HEK293 (cell line): Measurements from ENCODE around the gene CCDC50.

Experiments used
- ATF2 ChIP-seq: fragments of 450-650 bp; formaldehyde crosslinking; IDR thresholded peaks from 2 replicates; pipeline ENCODE4 v1.5.1; 2016; ENCODE audit warnings: missing biosample characterization, missing genetic modification characterization, low read depth
- CTCF ChIP-seq: fragments of 450-650 bp; formaldehyde crosslinking; IDR thresholded peaks from 2 replicates; pipeline ENCODE4 v1.5.1; 2016; ENCODE audit warnings: missing biosample characterization, missing genetic modification characterization
- HOXA7 ChIP-seq: sonication (generic); formaldehyde crosslinking; IDR thresholded peaks from 2 replicates; pipeline ENCODE4 v1.8.1; 2022; ENCODE audit warnings: missing genetic modification reagents, borderline replicate concordance
- PBX3 ChIP-seq: sonication (generic); formaldehyde crosslinking; IDR thresholded peaks from 2 replicates; pipeline ENCODE4 v1.8.1; 2022; ENCODE audit warnings: mild to moderate bottlenecking, moderate library complexity, missing genetic modification reagents
- REST ChIP-seq: fragments of 450-650 bp; formaldehyde crosslinking; IDR thresholded peaks from 2 replicates; pipeline ENCODE4 v1.5.1; 2016; ENCODE audit warnings: missing biosample characterization, missing genetic modification characterization
- SP7 ChIP-seq: fragments of 450-650 bp; formaldehyde crosslinking; IDR thresholded peaks from 2 replicates; pipeline ENCODE4 v1.5.1; 2016; ENCODE audit warnings: missing biosample characterization, missing genetic modification characterization
- TCF7L2 ChIP-seq: IDR thresholded peaks from 2 replicates; pipeline ENCODE4 v1.6.1; 2011; ENCODE audit warnings: low read depth, mild to moderate bottlenecking, inconsistent platforms, low read length, moderate library complexity, borderline replicate concordance
- WT1 ChIP-seq: fragments of 450-650 bp; formaldehyde crosslinking; IDR thresholded peaks from 2 replicates; pipeline ENCODE4 v1.5.1; 2016; ENCODE audit warnings: missing biosample characterization, missing genetic modification characterization
- YY1 ChIP-seq: fragments of 450-650 bp; formaldehyde crosslinking; IDR thresholded peaks from 2 replicates; pipeline ENCODE4 v1.5.1; 2018; ENCODE audit warnings: missing biosample characterization, missing genetic modification characterization
- ZBTB11 ChIP-seq: fragments of 450-650 bp; formaldehyde crosslinking; conservative IDR thresholded peaks from 2 replicates; pipeline ENCODE4 v1.5.1; 2016; ENCODE audit warnings: low read depth, missing biosample characterization, missing genetic modification characterization
- ZNF146 ChIP-seq: fragments of 450-650 bp; formaldehyde crosslinking; IDR thresholded peaks from 2 replicates; pipeline ENCODE4 v1.5.1; 2016; ENCODE audit warnings: missing biosample characterization, missing genetic modification characterization
- ZNF837 ChIP-seq: fragments of 450-650 bp; formaldehyde crosslinking; IDR thresholded peaks from 2 replicates; pipeline ENCODE4 v1.5.1; 2016; ENCODE audit warnings: missing biosample characterization, missing genetic modification characterization
- ZSCAN4 ChIP-seq: fragments of 450-650 bp; formaldehyde crosslinking; IDR thresholded peaks from 2 replicates; pipeline ENCODE4 v1.5.1; 2017; ENCODE audit warnings: missing biosample characterization, missing genetic modification characterization

- TF ChIP-seq REST (no peak), ATF2 (no peak), ZSCAN4 (tag by site-specific recombination) (no peak), YY1 (tag by site-specific recombination) (no peak), CTCF (tag by site-specific recombination) (no peak), WT1 (tag by site-specific recombination) (no peak), ZNF837 (no peak), HOXA7 (CRISPR knock-in tag) (no peak), PBX3 (no peak), ZBTB11 (tag by site-specific recombination) (no peak), TCF7L2 (no peak), ZNF146 (no peak), SP7 (tag by site-specific recombination) (no peak)
These were observed 52.1 kb downstream of the CCDC50 start for GRCh38 chr3:191381303-191381702.
